NCI-H2196 treated with DMSO at 0.1 percent for 48 hours (cell line): Measurements from ENCODE around the gene EN2.

Source experiments
- DNase-seq: peaks from one replicate; lab custom pipeline; 2025; ENCODE audit not compliant: unreplicated experiment; lab: John Stamatoyannopoulos, UW

The EN2 gene

DNA sequence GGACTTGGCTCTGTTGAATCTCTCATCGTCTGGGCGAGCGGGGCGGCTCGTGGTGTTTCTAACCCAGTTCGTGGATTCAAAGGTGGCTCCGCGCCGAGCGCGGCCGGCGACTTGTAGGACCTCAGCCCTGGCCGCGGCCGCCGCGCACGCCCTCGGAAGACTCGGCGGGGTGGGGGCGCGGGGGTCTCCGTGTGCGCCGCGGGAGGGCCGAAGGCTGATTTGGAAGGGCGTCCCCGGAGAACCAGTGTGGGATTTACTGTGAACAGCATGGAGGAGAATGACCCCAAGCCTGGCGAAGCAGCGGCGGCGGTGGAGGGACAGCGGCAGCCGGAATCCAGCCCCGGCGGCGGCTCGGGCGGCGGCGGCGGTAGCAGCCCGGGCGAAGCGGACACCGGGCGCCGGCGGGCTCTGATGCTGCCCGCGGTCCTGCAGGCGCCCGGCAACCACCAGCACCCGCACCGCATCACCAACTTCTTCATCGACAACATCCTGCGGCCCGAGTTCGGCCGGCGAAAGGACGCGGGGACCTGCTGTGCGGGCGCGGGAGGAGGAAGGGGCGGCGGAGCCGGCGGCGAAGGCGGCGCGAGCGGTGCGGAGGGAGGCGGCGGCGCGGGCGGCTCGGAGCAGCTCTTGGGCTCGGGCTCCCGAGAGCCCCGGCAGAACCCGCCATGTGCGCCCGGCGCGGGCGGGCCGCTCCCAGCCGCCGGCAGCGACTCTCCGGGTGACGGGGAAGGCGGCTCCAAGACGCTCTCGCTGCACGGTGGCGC lies at the start of gene EN2:
Gene EN2, plus strand, starts transcription at position 19 of the 767 bp plus-strand sequence. Its CDS starts 249 bp downstream, at position 268.
- DNase-seq: no peak

DNA sequence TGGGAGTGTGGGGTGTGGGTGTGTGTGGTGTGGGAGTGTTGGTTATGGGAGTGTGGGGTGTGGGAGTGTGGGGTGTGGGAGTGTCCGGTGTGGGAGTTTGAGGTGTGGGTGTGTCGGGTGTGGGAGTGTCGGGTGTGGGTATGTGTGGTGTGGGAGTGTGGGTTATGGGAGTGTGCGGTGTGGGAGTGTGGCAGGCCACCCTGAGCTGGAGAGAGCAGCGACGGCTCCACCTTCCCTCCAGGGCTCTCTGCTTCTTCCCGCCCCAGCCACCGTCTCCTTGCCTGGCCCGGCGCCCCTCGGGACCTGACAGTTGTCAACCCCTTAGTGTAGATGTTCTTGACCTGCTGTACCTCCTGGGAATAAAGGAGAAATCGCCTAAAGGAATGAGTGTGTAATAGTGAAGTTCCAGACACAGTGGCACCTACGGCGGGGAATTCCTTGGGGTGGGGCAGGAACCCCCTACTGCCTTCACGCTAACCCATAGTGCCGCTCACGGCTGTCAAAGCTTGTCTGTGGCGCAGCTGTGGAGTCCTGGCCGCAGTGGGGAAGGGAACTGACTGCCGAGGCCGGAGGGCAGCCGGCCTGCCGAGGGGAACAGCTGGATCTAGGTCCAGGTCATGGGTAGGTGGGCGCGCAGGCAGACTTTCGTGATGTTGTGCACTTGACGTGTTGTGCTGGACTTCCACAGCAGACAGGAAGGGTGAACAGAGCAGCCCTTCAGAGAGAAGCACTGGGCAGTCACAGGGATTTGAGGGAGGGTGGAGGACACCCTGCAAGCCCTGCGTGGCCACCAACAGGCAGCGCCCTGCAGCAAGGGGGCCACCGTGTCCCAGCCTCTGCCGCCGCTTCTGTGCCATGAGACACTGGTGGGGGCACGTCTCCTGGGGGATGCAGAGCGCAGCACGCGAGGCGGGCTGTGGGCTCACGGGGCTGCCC lies 49.0 kb upstream of the EN2 start:
- DNase-seq: no peak

DNA sequence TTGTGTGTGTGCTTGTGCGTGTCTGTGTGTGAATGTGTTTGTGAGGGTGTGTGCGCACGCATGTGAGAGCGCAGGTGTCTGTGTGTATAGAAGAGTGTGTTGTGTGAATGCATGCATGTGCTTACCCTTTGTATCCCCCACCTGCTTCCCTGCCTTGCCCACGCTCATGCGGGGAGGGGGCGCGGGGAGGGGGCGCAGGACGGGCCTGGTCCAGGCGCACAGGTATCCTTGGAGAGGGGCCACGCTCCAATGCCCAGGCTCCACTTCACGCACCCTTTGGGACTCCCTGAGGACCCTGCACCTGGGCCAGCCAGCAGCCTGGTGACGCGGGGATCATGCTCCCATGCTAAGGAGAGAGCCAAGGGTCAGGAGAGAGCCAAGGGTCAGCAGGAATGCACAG lies 47.9 kb upstream of the EN2 start:
- DNase-seq: no peak

DNA sequence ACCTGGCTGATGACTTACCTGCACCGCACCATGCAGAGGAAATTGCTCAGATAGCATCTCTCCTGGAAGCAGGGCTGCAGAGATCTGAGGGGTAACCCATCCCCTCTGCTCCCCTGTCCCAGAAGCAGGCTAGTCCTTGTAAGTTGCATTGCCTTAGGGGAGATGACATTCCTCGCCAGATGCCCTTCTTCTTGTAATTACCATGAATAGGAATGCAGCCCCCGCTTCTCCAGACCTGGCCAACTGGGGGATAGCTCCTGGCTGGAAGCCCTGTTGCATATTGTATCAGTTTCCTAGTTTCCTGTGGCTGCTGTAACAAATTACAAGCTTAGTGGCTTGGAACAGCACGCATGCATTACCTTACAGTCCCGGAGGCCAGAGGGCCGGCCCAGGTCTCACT lies 47.5 kb upstream of the EN2 start:
- DNase-seq: no peak

DNA sequence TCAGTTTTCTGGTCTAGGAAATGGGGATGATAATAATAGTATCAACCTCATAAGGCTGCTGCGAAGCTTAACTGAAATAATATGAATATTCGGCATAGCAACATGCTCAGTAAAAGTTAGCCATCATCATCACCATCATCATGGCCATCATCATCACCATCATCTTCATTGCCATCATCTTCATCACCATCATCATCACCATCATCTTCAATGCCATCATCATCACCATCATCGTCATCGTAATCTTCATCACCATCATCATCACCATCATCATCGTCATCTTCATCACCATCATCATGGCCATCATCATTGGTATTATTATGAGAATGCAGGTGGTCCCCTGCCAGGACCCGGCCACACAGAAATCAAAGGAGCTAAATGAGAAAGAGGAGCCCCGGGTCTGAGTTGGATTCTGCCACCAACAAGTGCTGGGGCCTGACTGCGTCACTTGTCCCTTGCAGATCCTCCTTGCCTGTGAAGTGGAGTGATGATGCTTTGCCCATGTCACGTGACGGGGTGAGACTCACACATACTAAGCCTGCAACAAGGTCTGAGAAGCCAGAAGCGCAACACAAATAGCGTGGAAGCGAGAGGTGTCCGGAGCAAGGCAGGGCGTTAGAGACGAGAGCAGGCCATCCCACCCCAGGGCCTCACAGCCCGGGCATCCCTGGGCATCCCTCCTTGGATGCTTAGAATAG lies 46.1 kb upstream of the EN2 start:
- DNase-seq: no peak

DNA sequence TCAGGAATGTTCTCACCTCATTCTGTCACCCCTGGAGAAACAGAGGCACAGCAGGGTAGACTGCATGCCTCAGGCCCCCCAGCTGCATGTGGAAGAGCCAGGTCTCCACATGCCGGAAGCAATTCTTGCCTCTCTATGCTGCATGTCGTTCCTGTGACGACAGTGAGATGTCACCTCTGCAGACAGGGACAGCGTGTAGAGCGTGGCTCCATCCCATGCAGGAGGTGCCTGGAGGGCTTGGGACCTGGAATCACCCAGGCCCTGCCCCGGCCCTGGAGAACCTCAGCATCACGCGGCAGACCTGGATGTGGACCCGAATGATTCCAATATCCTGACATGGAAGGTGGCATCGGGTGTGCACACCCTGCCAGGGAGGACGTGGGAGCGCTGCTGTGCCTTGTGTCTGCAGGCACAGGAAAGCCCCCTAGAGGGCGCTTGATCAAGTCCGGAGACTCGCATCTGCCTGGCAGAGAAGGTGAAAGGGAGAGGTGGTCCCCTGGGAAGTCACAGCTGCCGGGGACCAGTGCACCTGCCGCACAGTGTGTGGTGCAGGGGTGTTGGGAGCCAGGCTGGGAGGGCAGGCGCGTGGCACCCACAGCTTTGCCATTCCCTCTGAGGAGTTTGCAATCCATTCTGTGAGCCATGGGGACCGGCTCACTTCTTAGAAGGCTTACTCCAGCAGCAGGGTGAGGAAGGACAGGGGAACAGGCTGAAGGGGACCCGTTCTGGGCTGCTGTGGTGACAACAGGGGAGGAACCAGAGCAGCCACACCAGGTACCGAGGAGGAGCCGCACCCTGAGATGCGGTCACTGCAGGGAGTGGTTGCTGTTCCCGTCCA lies 45.3 kb upstream of the EN2 start:
- DNase-seq: no peak

DNA sequence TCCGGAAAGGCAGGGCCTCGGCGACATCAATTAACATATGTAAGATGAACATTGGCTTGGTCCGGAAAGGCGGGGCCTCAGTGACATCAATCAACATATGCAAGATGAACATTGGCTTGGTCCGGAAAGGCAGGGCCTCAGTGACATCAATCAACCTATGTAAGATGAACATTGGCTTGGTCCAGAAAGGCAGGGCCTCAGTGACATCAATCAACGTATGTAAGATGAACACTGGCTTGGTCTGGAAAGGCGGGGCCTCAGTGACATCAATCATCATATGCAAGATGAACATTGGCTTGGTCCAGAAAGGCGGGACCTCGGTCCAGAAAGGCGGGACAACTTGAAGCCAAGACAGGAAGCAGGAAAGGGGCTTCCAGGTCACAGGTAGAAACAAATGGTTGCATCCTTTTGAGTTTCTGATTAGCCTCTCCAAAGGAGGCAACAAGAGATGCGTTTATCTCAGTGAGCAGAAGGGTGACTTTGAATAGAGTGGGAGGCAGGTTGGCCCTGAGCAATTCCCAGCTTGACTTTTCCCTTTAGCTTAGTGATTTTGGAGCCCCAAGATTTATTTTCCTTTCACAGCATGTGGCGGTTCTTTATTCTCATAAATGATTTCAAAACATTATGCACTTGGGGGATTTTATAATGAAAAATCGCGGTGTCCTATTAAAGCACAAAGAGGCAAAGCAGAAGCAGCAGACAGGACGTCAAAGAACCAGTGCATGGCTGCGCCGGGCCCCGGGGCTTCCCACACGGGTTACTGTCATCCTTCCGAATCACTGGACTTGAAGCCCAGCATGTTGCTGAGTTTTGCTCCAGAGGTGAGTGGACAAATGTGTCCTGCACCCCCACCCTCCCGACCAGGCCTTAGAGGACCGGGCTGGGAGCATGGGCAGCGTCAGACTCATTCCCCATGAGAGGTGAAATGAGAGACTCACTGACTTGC lies 43.1 kb upstream of the EN2 start:
- no peak for DNase-seq

DNA sequence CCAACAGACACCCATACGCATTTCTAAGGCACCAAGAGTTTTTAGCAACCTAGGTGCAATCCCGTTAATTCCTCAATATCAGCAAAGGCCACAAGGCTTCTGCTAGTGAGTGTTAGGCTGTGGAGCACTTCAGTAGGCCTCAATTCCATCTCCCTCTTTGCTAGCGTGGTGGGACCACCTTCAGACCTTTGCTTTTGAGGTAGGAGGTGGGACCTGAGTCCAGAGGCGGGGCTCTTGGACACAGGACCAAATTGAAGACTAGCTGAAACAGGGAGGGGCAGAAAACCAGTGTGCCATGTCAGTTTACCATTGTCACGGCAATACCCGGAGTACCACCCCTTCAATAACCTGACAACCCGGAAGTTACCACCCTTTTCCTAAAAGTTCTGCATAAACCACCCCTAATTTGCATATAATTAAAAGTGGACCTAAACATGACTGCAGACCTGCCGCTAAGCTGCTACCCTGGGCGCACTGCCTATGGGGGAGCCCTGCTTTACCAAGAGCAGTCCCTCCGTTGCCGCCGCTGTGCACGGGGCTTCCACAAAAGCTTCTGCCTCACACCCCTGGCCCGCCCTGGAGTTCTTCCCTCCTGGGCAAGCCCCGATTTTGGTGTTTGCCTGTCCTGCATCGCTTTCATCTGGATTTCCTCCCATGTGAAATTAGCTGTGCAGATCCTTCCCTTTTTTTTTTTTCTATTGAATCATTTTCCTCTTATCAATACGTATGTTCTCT lies 41.1 kb upstream of the EN2 start:
- DNase-seq: no peak

DNA sequence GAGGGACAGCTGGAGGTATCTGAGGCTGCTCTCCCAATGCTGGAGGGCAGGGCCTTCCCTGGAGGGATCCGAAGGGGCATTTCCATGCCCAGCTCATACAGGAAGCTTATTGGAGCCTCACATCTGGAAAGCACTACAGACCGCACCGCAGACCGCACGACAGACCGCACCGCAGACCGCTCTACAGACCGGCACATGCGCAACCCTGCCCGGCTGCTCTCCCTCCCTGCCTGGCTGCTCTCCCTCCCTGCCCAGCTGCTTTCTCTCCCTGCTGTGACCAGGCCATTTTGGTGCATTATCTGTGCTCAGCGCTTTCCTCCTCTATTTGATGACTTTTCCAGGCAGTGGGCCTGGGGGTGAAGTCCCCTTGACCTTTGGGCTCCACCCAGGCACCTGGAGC lies 39.6 kb upstream of the EN2 start:
- no peak for DNase-seq

DNA sequence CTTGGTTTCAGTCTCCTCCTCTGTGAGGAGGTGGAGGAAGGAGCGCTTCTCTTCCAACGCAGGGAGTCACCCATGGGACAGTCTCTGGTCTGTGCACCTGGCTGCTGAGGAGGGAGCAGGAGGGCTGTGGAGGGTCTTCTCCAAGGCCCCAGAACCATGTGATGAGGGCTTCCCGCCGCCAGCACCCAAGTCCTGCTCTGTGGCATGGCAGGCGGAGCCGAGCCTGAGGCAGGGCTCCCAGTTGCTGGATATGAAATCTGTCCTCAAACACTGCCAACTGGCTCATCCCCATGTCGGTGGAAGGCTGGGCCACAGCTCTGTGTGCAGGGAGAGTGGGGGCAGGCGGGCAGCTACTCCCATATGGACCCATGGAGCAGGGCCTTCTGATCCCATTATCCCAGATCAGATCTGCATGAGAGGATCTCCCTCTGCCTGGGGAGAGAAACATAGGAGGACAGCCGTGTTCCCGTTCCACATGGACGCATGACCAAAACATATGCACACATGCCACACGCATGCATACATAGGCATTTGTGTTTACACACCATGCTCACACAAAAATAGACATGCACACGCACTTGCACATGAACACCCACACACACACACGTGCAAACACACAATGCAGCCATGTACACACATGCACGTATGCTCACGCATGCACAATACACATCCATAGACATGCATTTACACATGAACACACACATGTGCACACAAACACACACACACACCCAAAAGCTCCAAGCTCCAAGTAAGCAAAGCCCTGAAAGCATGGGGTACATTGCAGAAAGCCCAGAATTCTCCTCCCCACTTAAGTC lies 38.8 kb upstream of the EN2 start:
- DNase-seq: no peak

DNA sequence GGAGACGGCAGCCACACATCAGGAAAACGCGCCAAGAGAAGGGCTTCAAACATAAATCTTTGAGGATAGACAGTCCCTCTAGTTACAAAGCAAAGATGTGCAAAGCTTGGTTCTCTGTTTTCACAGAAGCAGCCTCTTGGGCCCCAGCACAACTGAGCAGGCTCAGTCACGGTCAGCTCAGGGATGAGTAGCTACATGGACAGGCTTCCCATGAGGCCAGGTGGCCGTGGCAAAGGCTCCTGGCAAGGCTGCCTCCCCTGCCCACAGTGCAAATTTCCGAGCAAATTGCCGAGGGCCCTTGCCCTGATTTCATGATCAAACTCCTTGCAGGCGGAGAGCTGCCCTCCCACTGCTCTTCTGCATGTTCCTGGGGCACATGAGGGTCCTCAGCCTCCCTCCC lies 37.8 kb upstream of the EN2 start:
- DNase-seq: no peak

DNA sequence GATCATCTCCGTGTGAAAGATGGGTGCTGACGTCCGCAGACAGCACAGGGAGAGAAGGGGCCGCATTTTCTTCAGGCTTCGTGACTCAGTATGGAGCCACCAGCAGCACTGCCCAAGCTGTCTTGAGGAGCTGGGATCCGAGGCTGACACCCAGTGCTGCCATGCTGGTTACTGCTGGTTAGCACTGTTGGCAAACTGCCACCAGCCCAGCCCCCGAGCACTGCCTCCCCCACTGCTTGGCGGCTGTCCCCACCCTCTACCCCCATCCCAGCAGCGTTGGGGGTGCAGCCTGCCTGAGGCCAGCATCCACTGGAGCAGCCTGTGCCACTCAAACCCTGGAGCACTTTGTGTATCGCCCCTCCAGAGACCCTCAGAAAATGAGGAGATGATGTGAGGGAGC lies 35.8 kb upstream of the EN2 start:
- DNase-seq: no peak

DNA sequence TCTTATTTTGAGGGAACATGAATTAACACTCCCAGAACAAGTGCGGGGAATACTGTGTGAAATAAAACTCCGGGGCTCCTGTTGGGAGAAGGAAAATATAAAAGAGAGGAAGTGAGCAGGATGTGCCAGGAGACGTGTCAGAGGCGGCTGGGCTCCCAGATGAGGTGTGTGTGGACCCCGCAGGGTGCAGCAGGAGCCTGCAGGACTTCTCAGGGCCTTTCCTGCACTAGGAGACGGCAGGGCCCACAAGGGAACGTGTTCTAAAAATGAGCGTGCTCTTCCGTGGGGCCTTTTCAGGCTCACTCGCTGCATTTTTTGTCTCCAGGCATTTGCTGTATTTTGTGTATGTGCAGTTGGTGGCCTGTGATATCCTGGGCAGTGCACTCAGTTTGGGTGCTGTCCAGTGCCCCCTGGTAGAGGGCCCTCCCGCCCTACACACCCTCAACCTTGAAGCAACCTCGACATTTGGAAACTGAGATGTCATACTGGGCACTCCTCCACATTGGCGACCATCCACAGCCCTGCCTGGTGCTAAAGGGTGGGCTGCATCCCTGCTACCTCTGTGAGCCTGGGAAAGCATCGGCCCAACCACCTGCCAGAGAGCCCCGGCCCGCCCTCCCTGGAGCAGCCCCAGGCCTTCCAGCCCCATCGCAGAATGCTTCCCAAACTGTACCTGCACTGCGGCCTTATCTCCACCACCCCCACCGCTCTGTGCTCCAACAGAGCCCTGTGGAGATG lies 35.2 kb upstream of the EN2 start:
- DNase-seq: no peak

DNA sequence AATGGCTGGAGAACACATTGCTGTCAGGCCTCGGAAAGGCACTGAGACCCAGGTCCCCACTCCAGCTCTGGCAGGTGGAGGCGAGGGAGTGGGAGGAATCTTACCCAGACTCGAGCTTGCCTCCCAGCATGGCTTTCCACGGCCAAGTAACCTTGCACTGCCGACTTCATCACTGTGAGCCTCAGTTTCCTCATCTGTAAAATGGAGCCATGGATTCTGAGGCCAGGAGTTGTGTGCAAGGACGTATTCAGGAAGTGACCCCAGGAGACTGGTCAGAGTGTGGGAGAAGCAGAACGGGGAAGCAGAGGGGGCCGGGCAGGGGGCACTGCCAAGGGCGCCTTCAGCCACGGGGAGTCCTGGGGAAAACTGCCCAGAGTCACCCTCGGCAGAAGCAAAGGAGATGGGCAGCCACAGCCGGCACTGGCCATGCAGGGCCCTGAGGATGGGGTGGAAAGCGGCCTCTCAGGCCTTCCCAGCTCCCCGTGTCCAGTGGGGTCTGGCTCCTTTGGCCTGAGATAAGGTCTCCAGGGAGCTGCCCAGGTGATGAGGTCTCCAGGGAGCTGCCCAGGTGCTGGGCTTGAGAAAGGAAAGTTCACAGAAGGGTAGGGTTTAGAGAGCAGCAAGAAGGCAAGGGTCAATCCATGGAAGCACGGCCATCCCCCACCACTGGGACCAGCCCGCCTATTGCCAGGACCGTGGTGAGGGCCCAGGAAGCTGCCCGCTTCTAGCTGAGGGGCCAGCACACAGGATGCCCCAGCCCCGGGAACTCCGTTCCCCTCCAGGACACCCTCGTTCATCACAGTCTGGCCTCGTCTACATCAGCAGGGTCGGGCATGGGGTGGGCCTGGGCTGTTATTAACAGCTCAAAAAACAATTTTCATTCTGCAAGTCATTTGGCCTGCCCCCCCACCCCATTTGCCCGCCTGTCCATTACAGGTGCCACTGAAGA lies 34.3 kb upstream of the EN2 start:
- no peak for DNase-seq

DNA sequence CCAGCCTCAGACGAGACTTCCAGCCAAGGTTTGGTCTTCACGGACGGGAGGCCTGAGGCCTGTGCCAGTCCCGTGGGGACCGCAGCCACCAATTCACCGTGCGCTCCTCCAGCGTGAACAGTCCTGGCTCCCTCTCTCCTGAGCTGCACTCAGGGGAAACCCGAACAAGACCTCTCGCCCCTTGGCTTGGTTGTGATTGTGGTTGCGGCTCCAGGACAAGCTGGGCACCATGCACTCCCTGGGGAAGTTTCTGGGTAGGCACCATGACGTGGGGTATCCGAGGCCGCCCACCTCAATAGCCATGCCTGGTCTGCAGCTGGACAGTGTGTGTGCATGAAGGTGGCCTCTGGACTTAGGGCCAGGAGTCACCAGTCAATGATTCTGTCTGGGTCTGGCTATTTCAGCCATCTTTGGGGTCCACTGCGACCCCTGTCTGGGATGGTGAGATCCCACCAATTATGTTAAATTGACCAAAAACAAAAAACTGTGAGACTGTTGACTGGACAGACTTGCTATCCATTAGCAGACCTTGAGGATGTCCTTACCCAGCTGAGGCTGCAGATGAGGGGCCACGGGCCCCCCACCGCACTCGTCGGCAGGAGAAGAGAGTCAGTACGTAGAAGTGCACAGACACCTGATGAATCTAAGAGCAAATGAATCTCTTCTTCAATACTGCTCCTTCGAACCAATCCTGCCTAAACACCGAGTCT lies 33.5 kb upstream of the EN2 start:
- no peak for DNase-seq

DNA sequence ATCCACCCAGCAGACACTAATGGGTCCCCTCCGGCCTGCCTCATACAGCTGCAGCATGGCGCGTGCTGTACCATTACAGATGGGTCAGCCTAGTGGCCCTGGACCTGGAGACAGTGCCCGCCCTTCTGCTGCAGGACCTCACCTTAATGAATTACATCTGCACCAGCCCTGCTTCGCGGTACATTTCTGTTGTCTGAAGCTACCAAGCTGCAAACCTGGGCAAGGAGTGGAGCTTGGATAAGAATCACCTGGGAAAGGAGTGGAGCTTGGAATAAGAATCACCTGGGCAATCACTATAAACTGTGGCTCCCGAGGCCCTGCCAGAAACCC lies 33.0 kb upstream of the EN2 start:
- DNase-seq: no peak
